ENCODE measurements around the gene ITGAL. TPM values are rescaled to one million over a fixed set of nuclear protein-coding genes. Genes with fewer than 3 reads are reported as not detected.

ITGAL gene
- total and polyA plus RNA-seq, 2 of the 13 experiments (the other 11 are each of a cell fraction or from before 2014, with no cell fraction given) = 0.86 to 1.2 TPM

DNA sequence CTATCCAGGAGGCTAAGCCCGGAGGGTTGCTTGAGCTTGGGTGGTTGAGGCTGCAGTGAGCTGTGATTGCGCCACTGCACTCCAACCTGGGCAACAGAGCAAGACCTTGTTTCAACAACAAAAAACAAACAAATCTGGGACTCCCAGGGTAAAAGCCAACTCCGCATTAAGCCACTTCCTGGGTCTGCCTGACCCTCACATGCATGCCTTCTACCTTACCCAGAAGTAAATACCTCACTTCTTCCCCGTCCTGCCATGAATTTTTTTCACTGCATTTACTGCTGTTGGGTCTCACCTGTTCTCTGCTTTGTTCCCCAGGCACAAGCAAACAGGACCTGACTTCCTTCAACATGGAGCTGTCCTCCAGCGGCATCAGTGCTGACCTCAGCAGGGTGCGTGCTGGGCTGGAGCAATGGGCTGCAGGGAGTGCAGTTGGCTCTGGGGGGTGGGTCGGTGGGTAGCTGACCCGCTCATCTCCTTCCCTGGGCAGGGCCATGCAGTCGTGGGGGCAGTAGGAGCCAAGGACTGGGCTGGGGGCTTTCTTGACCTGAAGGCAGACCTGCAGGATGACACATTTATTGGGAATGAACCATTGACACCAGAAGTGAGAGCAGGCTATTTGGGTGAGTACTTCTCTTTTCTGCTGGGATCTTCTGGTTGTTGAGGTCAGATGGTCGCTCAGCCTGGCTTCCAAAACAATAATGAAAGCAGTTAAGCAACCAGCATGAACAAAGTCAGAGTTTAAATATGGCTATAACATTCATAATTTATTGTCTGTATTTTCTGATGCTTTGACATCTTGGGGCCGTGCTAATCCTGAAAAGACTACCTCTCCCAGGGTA is 16.4 kb downstream of the ITGAL start (continued):
- TF ChIP-seq ATF7-NPFF (CRISPR knock-in tag; IDR thresholded peaks at IDR 0.05; ENCODE audit: low read depth) = no peak
- TF ChIP-seq, protein P1, sequence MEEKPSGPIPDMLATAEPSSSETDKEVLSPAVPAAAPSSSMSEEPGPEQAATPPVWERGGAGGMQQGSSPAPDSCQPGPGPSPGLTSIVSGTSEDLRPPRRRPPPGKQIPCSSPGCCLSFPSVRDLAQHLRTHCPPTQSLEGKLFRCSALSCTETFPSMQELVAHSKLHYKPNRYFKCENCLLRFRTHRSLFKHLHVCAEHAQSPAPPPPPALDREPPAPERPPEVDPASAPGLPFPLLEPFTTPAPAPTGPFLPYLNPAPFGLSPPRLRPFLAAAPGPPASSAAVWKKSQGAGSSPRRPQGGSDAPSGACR (CRISPR knock-in tag; IDR thresholded peaks at IDR 0.05) = no peak
- TF ChIP-seq SCMH1 (CRISPR knock-in tag; IDR thresholded peaks at IDR 0.05; ENCODE audit: borderline replicate concordance) = no peak
- TF ChIP-seq, protein P2, sequence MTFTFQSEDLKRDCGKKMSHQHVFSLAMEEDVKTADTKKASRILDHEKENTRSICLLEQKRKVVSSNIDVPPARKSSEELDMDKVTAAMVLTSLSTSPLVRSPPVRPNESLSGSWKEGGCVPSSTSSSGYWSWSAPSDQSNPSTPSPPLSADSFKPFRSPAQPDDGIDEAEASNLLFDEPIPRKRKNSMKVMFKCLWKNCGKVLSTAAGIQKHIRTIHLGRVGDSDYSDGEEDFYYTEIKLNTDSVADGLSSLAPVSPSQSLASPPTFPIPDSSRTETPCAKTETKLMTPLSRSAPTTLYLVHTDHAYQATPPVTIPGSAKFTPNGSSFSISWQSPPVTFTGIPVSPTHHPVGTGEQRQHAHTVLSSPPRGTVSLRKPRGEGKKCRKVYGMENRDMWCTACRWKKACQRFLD (CRISPR knock-in tag; IDR thresholded peaks at IDR 0.05; ENCODE audit: borderline replicate concordance) = no peak
- TF ChIP-seq ZNF660 (CRISPR knock-in tag; IDR thresholded peaks at IDR 0.05; ENCODE audit: borderline replicate concordance, low read depth) = no peak
- TF ChIP-seq NFIB (CRISPR knock-in tag; IDR thresholded peaks at IDR 0.05; ENCODE audit: borderline replicate concordance) = no peak
- no peak for TF ChIP-seq ZNF30 (CRISPR knock-in tag; IDR thresholded peaks at IDR 0.05)
- TF ChIP-seq KAT2B (IDR thresholded peaks at IDR 0.05; ENCODE audit: borderline replicate concordance, low read depth, low read length) = no peak
- 0 out of 2 replicates have a peak, but pooled peaks have one; percentile 28 for TF ChIP-seq ZFP90 (CRISPR knock-in tag; IDR thresholded peaks at IDR 0.05; ENCODE audit: borderline replicate concordance)
- no peak for TF ChIP-seq LCORL (IDR thresholded peaks at IDR 0.05)
- TF ChIP-seq LCORL (CRISPR knock-in tag; IDR thresholded peaks at IDR 0.05) = peak; percentile 78
- TF ChIP-seq, protein P3, sequence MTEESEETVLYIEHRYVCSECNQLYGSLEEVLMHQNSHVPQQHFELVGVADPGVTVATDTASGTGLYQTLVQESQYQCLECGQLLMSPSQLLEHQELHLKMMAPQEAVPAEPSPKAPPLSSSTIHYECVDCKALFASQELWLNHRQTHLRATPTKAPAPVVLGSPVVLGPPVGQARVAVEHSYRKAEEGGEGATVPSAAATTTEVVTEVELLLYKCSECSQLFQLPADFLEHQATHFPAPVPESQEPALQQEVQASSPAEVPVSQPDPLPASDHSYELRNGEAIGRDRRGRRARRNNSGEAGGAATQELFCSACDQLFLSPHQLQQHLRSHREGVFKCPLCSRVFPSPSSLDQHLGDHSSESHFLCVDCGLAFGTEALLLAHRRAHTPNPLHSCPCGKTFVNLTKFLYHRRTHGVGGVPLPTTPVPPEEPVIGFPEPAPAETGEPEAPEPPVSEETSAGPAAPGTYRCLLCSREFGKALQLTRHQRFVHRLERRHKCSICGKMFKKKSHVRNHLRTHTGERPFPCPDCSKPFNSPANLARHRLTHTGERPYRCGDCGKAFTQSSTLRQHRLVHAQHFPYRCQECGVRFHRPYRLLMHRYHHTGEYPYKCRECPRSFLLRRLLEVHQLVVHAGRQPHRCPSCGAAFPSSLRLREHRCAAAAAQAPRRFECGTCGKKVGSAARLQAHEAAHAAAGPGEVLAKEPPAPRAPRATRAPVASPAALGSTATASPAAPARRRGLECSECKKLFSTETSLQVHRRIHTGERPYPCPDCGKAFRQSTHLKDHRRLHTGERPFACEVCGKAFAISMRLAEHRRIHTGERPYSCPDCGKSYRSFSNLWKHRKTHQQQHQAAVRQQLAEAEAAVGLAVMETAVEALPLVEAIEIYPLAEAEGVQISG (CRISPR knock-in tag; IDR thresholded peaks at IDR 0.05) = peak; percentile 84
- no peak for TF ChIP-seq ZNF260 (CRISPR knock-in tag; IDR thresholded peaks at IDR 0.05; ENCODE audit: borderline replicate concordance, low read depth)
- TF ChIP-seq, protein P4, sequence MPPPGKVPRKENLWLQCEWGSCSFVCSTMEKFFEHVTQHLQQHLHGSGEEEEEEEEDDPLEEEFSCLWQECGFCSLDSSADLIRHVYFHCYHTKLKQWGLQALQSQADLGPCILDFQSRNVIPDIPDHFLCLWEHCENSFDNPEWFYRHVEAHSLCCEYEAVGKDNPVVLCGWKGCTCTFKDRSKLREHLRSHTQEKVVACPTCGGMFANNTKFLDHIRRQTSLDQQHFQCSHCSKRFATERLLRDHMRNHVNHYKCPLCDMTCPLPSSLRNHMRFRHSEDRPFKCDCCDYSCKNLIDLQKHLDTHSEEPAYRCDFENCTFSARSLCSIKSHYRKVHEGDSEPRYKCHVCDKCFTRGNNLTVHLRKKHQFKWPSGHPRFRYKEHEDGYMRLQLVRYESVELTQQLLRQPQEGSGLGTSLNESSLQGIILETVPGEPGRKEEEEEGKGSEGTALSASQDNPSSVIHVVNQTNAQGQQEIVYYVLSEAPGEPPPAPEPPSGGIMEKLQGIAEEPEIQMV (CRISPR knock-in tag; IDR thresholded peaks at IDR 0.05; ENCODE audit: low read depth) = no peak
- peak; percentile 94 for TF ChIP-seq ELF3 (CRISPR knock-in tag; IDR thresholded peaks at IDR 0.05)
- peak; percentile 97 for TF ChIP-seq CEBPG (CRISPR knock-in tag; IDR thresholded peaks at IDR 0.05)
- TF ChIP-seq ZNF629 (CRISPR knock-in tag; conservative IDR thresholded peaks at IDR 0.05) = 0 out of 2 replicates have a peak, but pooled peaks have one; percentile 35
- no peak for TF ChIP-seq MIER2 (CRISPR knock-in tag; IDR thresholded peaks at IDR 0.05)
- TF ChIP-seq ZNF816 (CRISPR knock-in tag; IDR thresholded peaks at IDR 0.05; ENCODE audit: borderline replicate concordance) = peak; percentile 39; the same call in 1 of the 2 replicates
- no peak for TF ChIP-seq PCBP2 (optimal IDR thresholded peaks at IDR 0.05; ENCODE audit: low read depth, low read length, poor library complexity, severe bottlenecking)
- peak; percentile 57; the same call in 1 of the 2 replicates for TF ChIP-seq SP4 (CRISPR knock-in tag; IDR thresholded peaks at IDR 0.05)
- peak; percentile 67; the same call in 1 of the 2 replicates for TF ChIP-seq ISL2 (CRISPR knock-in tag; IDR thresholded peaks at IDR 0.05)
- no peak for TF ChIP-seq KDM5B (CRISPR knock-in tag; IDR thresholded peaks at IDR 0.05; ENCODE audit: borderline replicate concordance)
- no peak for TF ChIP-seq TAF15 (IDR thresholded peaks at IDR 0.05; ENCODE audit: low read depth, low read length, poor library complexity, severe bottlenecking)
- TF ChIP-seq RFXANK (CRISPR knock-in tag; IDR thresholded peaks at IDR 0.05) = no peak
